K562 (cell line): ENCODE results near the gene SH3RF1. TPM values are rescaled to one million over a fixed set of nuclear protein-coding genes. Genes with fewer than 3 reads are reported as not detected.
"Not testable (repeated sequence)": the region's sequence is repeated elsewhere in the genome, so short reads cannot be mapped to it uniquely, and the experiment has no call there.

Experiments
- ATAC-seq: fragments of 200-7000 bp; cut with Tn5 transposase; 3 replicates; pipeline ENCODE4 v1.9.1; 2020; ENCODE audit warnings: moderate library complexity
- BruUV-seq: library from RNA; stranded (reverse); fragments of 400-500 nt; replicated peaks from 2 replicates; lab custom pipeline; 2021; lab: Mats Ljungman, UMichigan
- CTCF ChIA-PET: fragments of 300-600 bp; formaldehyde crosslinking; extraction: SDS; loops from one replicate; lab custom pipeline; 2021; ENCODE audit warnings: low intra/inter-chr PET ratio; lab: Yijun Ruan, JAX
- POLR2A ChIA-PET: fragments of 300-600, 350-650 bp; sonication (Branson Sonifier 250); formaldehyde crosslinking; extraction: SDS; loops from one replicate; lab custom pipeline; 2021; ENCODE audit warnings: antibody characterized with exemption, inconsistent platforms; lab: Yijun Ruan, JAX
- DNase-seq, 4 experiments: peaks; one replicate each; pipeline versions ENCODE4 v3.0.0 to v3.0.0-alpha.2; 2011 to 2018; ENCODE audit warnings: low spot score in 3 of 4, mixed read lengths in 3 of 4; ENCODE audit errors: extremely low read depth in 1 of 4
- FAIRE-seq: peaks from 2 replicates; lab custom pipeline; 2011; peaks lifted over from hg19 to GRCh38; lab: Jason Lieb, UNC
- H2AFZ ChIP-seq: 2 replicates; pipeline ENCODE4 v1.6.0; 2011; ENCODE audit warnings: low read depth, low read length, control low read depth, inconsistent platforms
- H3K27ac ChIP-seq: fragments of 200-600 bp; 3 replicates; pipeline ENCODE4 v1.8.0; 2011; ENCODE audit warnings: low read depth, mild to moderate bottlenecking, control low read depth, inconsistent platforms, low read length, moderate library complexity, mixed read lengths; ENCODE audit errors: extremely low read depth
- H3K27me3 ChIP-seq, 2 experiments: fragments of 300-600 bp in 1 of 2; 2 replicates in 1 of 2; 3 replicates in 1 of 2; pipeline versions ENCODE4 v1.6.0 to v1.8.0; 2011; ENCODE audit warnings: inconsistent platforms in 2 of 2, low read length in 2 of 2, mild to moderate bottlenecking in 1 of 2, mixed read lengths in 1 of 2, moderate library complexity in 1 of 2; ENCODE audit not compliant: control insufficient read depth in 2 of 2, insufficient read depth in 2 of 2
- H3K36me3 ChIP-seq: fragments of 300-600 bp; 3 replicates; pipeline ENCODE4 v1.8.0; 2011; ENCODE audit warnings: mild to moderate bottlenecking, low read length, inconsistent platforms; ENCODE audit not compliant: control insufficient read depth, insufficient read depth
- H3K4me1 ChIP-seq, 2 experiments: fragments of 200-600 bp in 1 of 2; replicated peaks in 1 of 2; 2 replicates in 1 of 2; 3 replicates in 1 of 2; pipeline versions ENCODE4 v1.5.1 to v1.8.0; 2011; ENCODE audit warnings: inconsistent platforms in 2 of 2, low read length in 2 of 2, mild to moderate bottlenecking in 1 of 2, mixed read lengths in 1 of 2, moderate library complexity in 1 of 2; ENCODE audit not compliant: control insufficient read depth in 2 of 2, insufficient read depth in 2 of 2
- H3K4me2 ChIP-seq: 2 replicates; pipeline ENCODE4 v1.6.1; 2011; ENCODE audit warnings: low read length, control low read depth, inconsistent platforms, mixed read lengths; ENCODE audit not compliant: insufficient read depth
- H3K4me3 ChIP-seq: fragments of 200-600 bp; sonication (generic), shearing (Covaris generic); 2 replicates; pipeline ENCODE4 v1.5.1; 2016; ENCODE audit warnings: control low read depth, inconsistent platforms
- H3K79me2 ChIP-seq: fragments of 200-600 bp; 3 replicates; pipeline ENCODE4 v1.8.0; 2011; ENCODE audit warnings: low read length, inconsistent platforms; ENCODE audit not compliant: control insufficient read depth, insufficient read depth
- H3K9ac ChIP-seq, 2 experiments: 2 replicates each; pipeline versions ENCODE4 v1.6.0 to v1.6.1; 2011; ENCODE audit warnings: low read depth in 2 of 2, low read length in 2 of 2, control low read depth in 1 of 2, inconsistent platforms in 1 of 2, mild to moderate bottlenecking in 1 of 2, mixed read lengths in 1 of 2; ENCODE audit not compliant: insufficient read depth in 1 of 2
- H3K9me1 ChIP-seq: one replicate; pipeline ENCODE4 v1.6.0; 2011; ENCODE audit warnings: inconsistent platforms, mild to moderate bottlenecking, low read length, moderate library complexity; ENCODE audit not compliant: control insufficient read depth, insufficient read depth
- H3K9me3 ChIP-seq: replicated peaks from 2 replicates; pipeline ENCODE4 v1.5.1; 2011; ENCODE audit warnings: low read depth, low read length, inconsistent platforms; ENCODE audit not compliant: control insufficient read depth, insufficient read depth
- H4K20me1 ChIP-seq: replicated peaks from 2 replicates; pipeline ENCODE4 v1.6.1; 2011; ENCODE audit warnings: low read length, inconsistent platforms, mixed read lengths; ENCODE audit not compliant: control insufficient read depth, insufficient read depth
- CTCF ChIP-seq, 3 experiments: IDR thresholded peaks in 2 of 3; conservative IDR thresholded peaks in 1 of 3; 2 replicates each; pipeline ENCODE4 v1.5.1; 2011 to 2012; ENCODE audit warnings: low read length in 3 of 3, mild to moderate bottlenecking in 3 of 3, control low read depth in 2 of 3, improper control_type of control experiment in 1 of 3, inconsistent platforms in 1 of 3, low read depth in 1 of 3, mixed read lengths in 1 of 3, moderate library complexity in 1 of 3; ENCODE audit not compliant: insufficient read depth in 2 of 3
- EHMT2 ChIP-seq: fragments of 450-650 bp; IDR thresholded peaks from 2 replicates; pipeline ENCODE4 v1.6.1; 2018; ENCODE audit warnings: antibody characterized with exemption
- EP300 ChIP-seq: IDR thresholded peaks from 2 replicates; pipeline ENCODE4 v1.6.1; 2012; ENCODE audit warnings: low read length, improper control_type of control experiment
- HNRNPK ChIP-seq: fragments of 200-400 bp; formaldehyde crosslinking; IDR thresholded peaks from one replicate; pipeline ENCODE4 v1.6.1; 2018; ENCODE audit warnings: mild to moderate bottlenecking, low read depth, low read length; ENCODE audit not compliant: poor library complexity, severe bottlenecking
- KAT2B ChIP-seq: IDR thresholded peaks from one replicate; pipeline ENCODE4 v1.6.1; 2012; ENCODE audit warnings: low read depth, mild to moderate bottlenecking, control low read depth, inconsistent platforms, low read length, moderate library complexity
- MYBL2 ChIP-seq, 2 experiments: fragments of 450-650 bp in 1 of 2; sonication (generic) in 1 of 2; formaldehyde crosslinking in 1 of 2; IDR thresholded peaks; 2 replicates each; pipeline versions ENCODE4 v1.6.1 to v1.8.1; 2017 to 2022; ENCODE audit warnings: borderline replicate concordance in 1 of 2, inconsistent platforms in 1 of 2, low read depth in 1 of 2, mild to moderate bottlenecking in 1 of 2, missing genetic modification reagents in 1 of 2, moderate library complexity in 1 of 2
- NFIC ChIP-seq: fragments of 450-650 bp; IDR thresholded peaks from 2 replicates; pipeline ENCODE4 v1.6.1; 2017; ENCODE audit warnings: mild to moderate bottlenecking, inconsistent platforms
- POLR2H ChIP-seq: IDR thresholded peaks from 2 replicates; pipeline ENCODE4 v1.6.1; 2016; ENCODE audit warnings: missing genetic modification characterization, low read depth, mild to moderate bottlenecking, control low read depth, missing compliant biosample characterization, moderate library complexity
- SMARCA4 ChIP-seq: fragments of 450-650 bp; IDR thresholded peaks from 2 replicates; pipeline ENCODE4 v1.6.1; 2016
- STAT5A ChIP-seq: IDR thresholded peaks from 2 replicates; pipeline ENCODE4 v1.6.1; 2012; ENCODE audit warnings: low read length, inconsistent platforms, borderline replicate concordance
- WGBS: fragments of 100-300 bp; shearing (Covaris generic); methylation state at CpG from one replicate; pipeline ENCODE4 v1.1.6; 2016; ENCODE audit warnings: low coverage, mixed read lengths; ENCODE audit not compliant: insufficient coverage; ENCODE audit errors: missing lambda C conversion rate; 5-methylcytosine and 5-hydroxymethylcytosine counted together
- in situ Hi-C: fragments of 300-500 bp; cut with MboI; formaldehyde crosslinking; loops from 4 replicates; pipeline ENCODE4 v1.15.0; 2018; ENCODE audit warnings: inconsistent platforms, mixed read lengths
- intact Hi-C: fragments of 100-400 bp; cut with micrococcal nuclease; formaldehyde crosslinking; loops from 2 replicates; pipeline ENCODE4 v1.14.2; 2022
- polyA plus RNA-seq, 8 experiments: library from polyadenylated mRNA; depleted of rRNA in 4 of 8; stranded (reverse) in 5 of 8; unstranded in 3 of 8; fragments of >200 nt; fragmentation: Nextera tagmentation in 2 of 8; fragmentation: Illumina TruSeq in 1 of 8; extraction: Ambion mirVana in 2 of 8; extraction: Trizol in 1 of 8; gene quantifications; 2 replicates each; pipeline versions ENCODE4 v1.2.1 to v1.2.3, GENCODE V29; 2011 to 2014; ENCODE audit warnings: inconsistent platforms in 1 of 8, missing spikeins in 1 of 8
- total RNA-seq, 7 experiments: library from RNA; depleted of rRNA in 6 of 7; stranded (reverse); fragments of >200 nt in 6 of 7; fragmentation: Illumina TruSeq in 2 of 7; extraction: Trizol in 2 of 7; gene quantifications; 2 replicates each; pipeline versions ENCODE4 v1.2.1 to v1.2.3, GENCODE V29; 2011 to 2021; ENCODE audit warnings: low replicate concordance in 1 of 7

SH3RF1 gene
- total and polyA plus RNA-seq, 9 of the 15 experiments (the other 6 are each of a cell fraction or from before 2014, with no cell fraction given) = 0.04 to 0.16 (median 0.11) TPM; not detected in 6

GRCh38 chr4:169197206-169197605 is 73.5 kb downstream of the SH3RF1 start:
- H3K4me2 ChIP-seq, H3K4me1 ChIP-seq, H3K4me3 ChIP-seq, intact Hi-C loops, H4K20me1 ChIP-seq, ATAC-seq, H3K9ac ChIP-seq, H3K27ac ChIP-seq, DNase-seq, H2AFZ ChIP-seq, H3K79me2 ChIP-seq, H3K36me3 ChIP-seq, in situ Hi-C loops, H3K27me3 ChIP-seq, H3K9me3 ChIP-seq, FAIRE-seq, H3K9me1 ChIP-seq, BruUV-seq, POLR2A ChIA-PET, CTCF ChIA-PET: not testable (repeated sequence)
- 0% methylated on average over 8 of the region's 11 CpGs for WGBS

- FAIRE-seq (no peak), DNase-seq (no peak), ATAC-seq (no peak)
- in situ Hi-C loops = no loop called here
- H3K27me3 ChIP-seq = no peaks in the 10 kb centered on the region
- no peaks in the 10 kb centered on the region for H4K20me1 ChIP-seq
- POLR2A ChIA-PET = no interaction called here
- no TSS peak for BruUV-seq
- H3K4me1 ChIP-seq = no peaks in the 10 kb centered on the region
- TF ChIP-seq EP300 = no peak
- no peak for TF ChIP-seq HNRNPK
- TF ChIP-seq SMARCA4 = no peak
- no peak for TF ChIP-seq MYBL2 (IDR thresholded peaks at IDR 0.05; ENCODE audit: low read depth)
- TF ChIP-seq MYBL2 (CRISPR knock-in tag; IDR thresholded peaks at IDR 0.05; ENCODE audit: borderline replicate concordance) = no peak
- TF ChIP-seq POLR2H (tag) = no peak
- TF ChIP-seq STAT5A = no peak
- no peak for TF ChIP-seq EHMT2
- TF ChIP-seq NFIC = no peak
- no peak for TF ChIP-seq KAT2B
- TF ChIP-seq CTCF (IDR thresholded peaks at IDR 0.05 in 2 of 3, conservative IDR thresholded peaks at IDR 0.05 in 1 of 3; ENCODE audit: insufficient read depth in 2 of 3, low read depth in 1 of 3, low read length in 3 of 3) = no peak
- H3K4me3 ChIP-seq = no peak overlapping the region
- CTCF ChIA-PET = no interaction called here
- H3K79me2 ChIP-seq = no peaks in the 10 kb centered on the region
- H3K27ac ChIP-seq = no peak overlapping the region
- no peak overlapping the region for H2AFZ ChIP-seq
- H3K9ac ChIP-seq = no peak overlapping the region
- H3K4me2 ChIP-seq = no peak overlapping the region
- no peaks in the 10 kb centered on the region for H3K9me3 ChIP-seq
- intact Hi-C loops = no loop called here
- no peaks in the 10 kb centered on the region for H3K36me3 ChIP-seq
- H3K9me1 ChIP-seq = no peaks in the 10 kb centered on the region
These were observed 75.7 kb downstream of the SH3RF1 start for GRCh38 chr4:169195032-169195431.

GRCh38 chr4:169189968-169190367 is 80.8 kb downstream of the SH3RF1 start:
- H3K9ac ChIP-seq, CTCF ChIA-PET, BruUV-seq, H3K9me1 ChIP-seq, POLR2A ChIA-PET, intact Hi-C loops, H3K9me3 ChIP-seq, H2AFZ ChIP-seq, H3K79me2 ChIP-seq, H3K27ac ChIP-seq, DNase-seq, H3K4me2 ChIP-seq, H3K27me3 ChIP-seq, in situ Hi-C loops, ATAC-seq, H4K20me1 ChIP-seq, FAIRE-seq, H3K36me3 ChIP-seq, H3K4me3 ChIP-seq, H3K4me1 ChIP-seq: not testable (repeated sequence)
- 4% methylated on average over 2 of the region's 2 CpGs for WGBS
